ENCODE measurements around the gene AGPAT3.

AGPAT3 gene

GRCh38 chr21:43951911-43952703 lies 87.1 kb downstream of the AGPAT3 start:
- in situ Hi-C loops (cut with MboI; ENCODE audit: low sequenced_read_pairs), result no loop called here

GRCh38 chr21:43953021-43953420 lies 88.0 kb downstream of the AGPAT3 start:
- in situ Hi-C loops (cut with MboI; ENCODE audit: low sequenced_read_pairs), result no loop called here

GRCh38 chr21:43954042-43954441 lies 89.0 kb downstream of the AGPAT3 start:
- in situ Hi-C loops (cut with MboI; ENCODE audit: low sequenced_read_pairs), result no loop called here

GRCh38 chr21:43954896-43955295 lies 89.9 kb downstream of the AGPAT3 start:
- in situ Hi-C loops (cut with MboI; ENCODE audit: low sequenced_read_pairs), result no loop called here

- in situ Hi-C loops (cut with MboI; ENCODE audit: low sequenced_read_pairs), result no loop called here
These were observed 91.1 kb downstream of the AGPAT3 start for GRCh38 chr21:43956019-43956669.

GRCh38 chr21:43956670-43957035 lies 91.6 kb downstream of the AGPAT3 start:
- in situ Hi-C loops (cut with MboI; ENCODE audit: low sequenced_read_pairs), result no loop called here

- in situ Hi-C loops (cut with MboI; ENCODE audit: low sequenced_read_pairs), result no loop called here
These were observed 92.1 kb downstream of the AGPAT3 start for GRCh38 chr21:43957128-43957571.

- in situ Hi-C loops (cut with MboI; ENCODE audit: low sequenced_read_pairs), result no loop called here
These were observed 92.8 kb downstream of the AGPAT3 start for GRCh38 chr21:43957611-43958362.

GRCh38 chr21:43958364-43959158 lies 93.5 kb downstream of the AGPAT3 start:
- in situ Hi-C loops (cut with MboI; ENCODE audit: low sequenced_read_pairs), result no loop called here

GRCh38 chr21:43959231-43960116 lies 94.5 kb downstream of the AGPAT3 start:
- in situ Hi-C loops (cut with MboI; ENCODE audit: low sequenced_read_pairs), result no loop called here

- in situ Hi-C loops (cut with MboI; ENCODE audit: low sequenced_read_pairs), result no loop called here
These were observed 96.4 kb downstream of the AGPAT3 start for GRCh38 chr21:43961382-43961909.

- in situ Hi-C loops (cut with MboI; ENCODE audit: low sequenced_read_pairs), result no loop called here
These were observed 101.0 kb downstream of the AGPAT3 start for GRCh38 chr21:43965911-43966585.

- in situ Hi-C loops (cut with MboI; ENCODE audit: low sequenced_read_pairs), result no loop called here
These were observed 102.0 kb downstream of the AGPAT3 start for GRCh38 chr21:43966946-43967512.

GRCh38 chr21:43967981-43968380 lies 103.0 kb downstream of the AGPAT3 start:
- in situ Hi-C loops (cut with MboI; ENCODE audit: low sequenced_read_pairs), result no loop called here

GRCh38 chr21:43968410-43969114 lies 103.5 kb downstream of the AGPAT3 start:
- in situ Hi-C loops (cut with MboI; ENCODE audit: low sequenced_read_pairs), result no loop called here

- in situ Hi-C loops (cut with MboI; ENCODE audit: low sequenced_read_pairs), result no loop called here
These were observed 104.1 kb downstream of the AGPAT3 start for GRCh38 chr21:43969115-43969444.

- in situ Hi-C loops (cut with MboI; ENCODE audit: low sequenced_read_pairs), result no loop called here
These were observed 105.5 kb downstream of the AGPAT3 start for GRCh38 chr21:43970551-43970950.

All from hTERT RPE-1 (cell line).